RPMI8226 (cell line): ENCODE results near the gene HCFC1R1.
"Not testable (repeated sequence)": the region's sequence is repeated elsewhere in the genome, so short reads cannot be mapped to it uniquely, and the experiment has no call there.

Experiments
- DNase-seq: peaks from one replicate; pipeline ENCODE4 v3.0.0-alpha.2; 2015

HCFC1R1 gene

GRCh38 chr16:3023669-3024478, at the start of gene HCFC1R1, which contains the start of gene THOC6:
TSS of gene HCFC1R1 (minus strand) at chr16:3023942. CDS start at chr16:3023941, 1 bp downstream.
TSS of gene THOC6 (plus strand) at chr16:3024035. CDS start at chr16:3024327, 292 bp downstream.
- peak; percentile 100 for DNase-seq

- DNase-seq, result no peak
Observed at GRCh38 chr16:3073448-3073847, 49.7 kb upstream of the HCFC1R1 start.

- not testable (repeated sequence) for DNase-seq
Observed at GRCh38 chr16:3072576-3073263, 49.0 kb upstream of the HCFC1R1 start.

- not testable (repeated sequence) for DNase-seq
Observed at GRCh38 chr16:3072148-3072547, 48.4 kb upstream of the HCFC1R1 start.

GRCh38 chr16:3071655-3072054, 47.9 kb upstream of the HCFC1R1 start:
- no peak for DNase-seq

- DNase-seq, result no peak
Observed at GRCh38 chr16:3070608-3071111, 46.9 kb upstream of the HCFC1R1 start.

- not testable (repeated sequence) for DNase-seq
Observed at GRCh38 chr16:3069146-3069545, 45.4 kb upstream of the HCFC1R1 start.

DNA sequence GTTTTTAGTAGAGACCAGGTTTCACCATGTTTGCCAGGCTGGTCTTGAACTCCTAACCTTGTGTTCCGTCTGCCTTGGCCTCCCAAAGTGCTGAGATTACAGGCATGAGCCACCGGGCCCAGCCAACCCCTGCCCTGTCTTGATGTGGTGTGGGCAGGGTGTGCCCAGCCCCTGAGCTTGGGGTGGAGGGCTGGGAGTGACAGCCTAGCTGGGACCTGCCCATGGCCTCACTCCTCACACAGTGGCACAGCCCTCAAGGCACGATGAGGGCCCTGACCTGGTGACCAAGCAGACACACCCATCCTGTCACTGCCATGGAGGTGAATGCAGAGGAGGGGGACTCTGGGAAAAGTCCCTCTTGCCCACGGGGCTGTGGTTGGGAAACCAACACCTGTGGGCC, 44.7 kb upstream of the HCFC1R1 start:
- DNase-seq, result no peak

DNA sequence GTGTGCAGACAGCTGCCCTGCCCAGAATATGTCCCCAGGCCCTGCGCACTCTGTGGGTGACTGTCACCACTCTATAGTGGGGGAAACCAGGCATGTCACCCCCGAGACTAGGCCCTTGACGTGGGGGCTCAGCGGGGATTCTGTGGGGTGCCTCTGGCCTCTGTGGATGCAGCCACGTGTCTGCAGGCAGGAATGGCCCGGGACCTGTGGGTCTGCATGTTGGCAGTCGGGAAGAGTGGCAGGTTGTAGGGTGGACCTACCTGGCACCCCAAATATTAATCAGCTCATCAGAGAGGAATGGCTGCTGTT, 42.7 kb upstream of the HCFC1R1 start:
- no peak for DNase-seq

GRCh38 chr16:3065742-3066439, 42.1 kb upstream of the HCFC1R1 start:
- no peak for DNase-seq

DNA sequence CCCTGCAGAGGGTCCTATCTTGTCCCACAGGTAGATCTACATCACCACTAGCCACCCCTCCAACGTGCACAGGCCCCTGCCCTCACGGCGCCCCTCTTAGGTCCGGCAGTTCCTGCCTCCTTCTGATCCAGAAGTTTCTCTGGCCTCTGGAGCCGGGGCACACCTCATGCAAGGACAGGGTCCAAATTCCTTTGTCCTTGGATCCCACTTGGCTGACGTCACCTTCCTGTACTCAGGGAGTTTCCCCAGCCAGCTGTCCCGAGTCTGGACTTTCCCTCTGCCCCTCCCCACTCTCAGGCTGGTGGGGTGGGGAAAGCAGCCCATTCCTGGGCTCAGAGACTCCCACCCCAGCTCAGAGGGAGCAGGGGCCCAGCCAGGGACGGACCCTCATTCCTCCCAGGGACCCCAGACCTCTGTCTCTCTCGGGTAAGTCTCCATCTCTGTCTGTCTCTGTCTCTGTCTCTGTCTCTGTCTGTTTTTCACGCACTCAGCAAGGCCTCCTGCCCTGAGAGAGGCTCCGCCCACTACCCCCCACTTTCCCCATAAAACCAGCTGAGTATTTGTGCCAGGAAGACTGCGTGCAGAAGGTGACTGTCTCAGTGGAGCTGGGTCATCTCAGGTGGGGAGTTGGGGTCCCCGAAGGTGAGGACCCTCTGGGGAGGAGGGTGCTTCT, 41.5 kb upstream of the HCFC1R1 start, which contains the start of gene IL32:
IL32 (plus strand) TSS at position 572 of the 673 bp plus-strand sequence. CDS start 172 bp downstream, outside the sequence.
- DNase-seq, result peak; percentile 32

GRCh38 chr16:3063625-3064386, 40.1 kb upstream of the HCFC1R1 start:
- no peak for DNase-seq

GRCh38 chr16:3062553-3062952, 38.8 kb upstream of the HCFC1R1 start:
- DNase-seq, result no peak

- DNase-seq, result no peak
Observed at GRCh38 chr16:3060339-3061127, 36.8 kb upstream of the HCFC1R1 start.

DNA sequence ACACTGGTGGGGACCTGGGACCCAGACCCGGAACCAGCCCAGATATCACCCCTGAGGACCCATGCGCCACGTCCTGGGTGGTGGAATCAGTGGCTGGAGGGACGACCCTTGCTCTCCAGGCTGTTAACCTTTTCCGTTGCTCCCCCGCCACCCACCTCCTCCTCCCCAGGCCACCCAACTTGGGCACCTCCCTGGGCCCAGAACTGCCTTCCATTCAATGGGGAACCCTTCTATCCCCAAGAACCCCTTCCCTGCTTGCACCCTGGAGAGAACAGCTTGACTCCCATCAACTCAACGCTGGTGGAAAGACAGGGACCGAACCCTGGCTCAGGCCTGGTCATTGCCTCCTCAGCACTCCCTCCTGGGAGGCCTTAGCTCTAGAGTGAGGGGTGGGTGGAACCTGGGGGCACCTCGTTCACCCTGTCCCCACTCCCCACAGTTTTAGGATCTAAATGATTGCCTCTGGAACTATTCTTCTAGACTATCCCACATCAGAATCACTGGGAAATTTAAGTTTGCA, 36.0 kb upstream of the HCFC1R1 start:
- no peak for DNase-seq

DNA sequence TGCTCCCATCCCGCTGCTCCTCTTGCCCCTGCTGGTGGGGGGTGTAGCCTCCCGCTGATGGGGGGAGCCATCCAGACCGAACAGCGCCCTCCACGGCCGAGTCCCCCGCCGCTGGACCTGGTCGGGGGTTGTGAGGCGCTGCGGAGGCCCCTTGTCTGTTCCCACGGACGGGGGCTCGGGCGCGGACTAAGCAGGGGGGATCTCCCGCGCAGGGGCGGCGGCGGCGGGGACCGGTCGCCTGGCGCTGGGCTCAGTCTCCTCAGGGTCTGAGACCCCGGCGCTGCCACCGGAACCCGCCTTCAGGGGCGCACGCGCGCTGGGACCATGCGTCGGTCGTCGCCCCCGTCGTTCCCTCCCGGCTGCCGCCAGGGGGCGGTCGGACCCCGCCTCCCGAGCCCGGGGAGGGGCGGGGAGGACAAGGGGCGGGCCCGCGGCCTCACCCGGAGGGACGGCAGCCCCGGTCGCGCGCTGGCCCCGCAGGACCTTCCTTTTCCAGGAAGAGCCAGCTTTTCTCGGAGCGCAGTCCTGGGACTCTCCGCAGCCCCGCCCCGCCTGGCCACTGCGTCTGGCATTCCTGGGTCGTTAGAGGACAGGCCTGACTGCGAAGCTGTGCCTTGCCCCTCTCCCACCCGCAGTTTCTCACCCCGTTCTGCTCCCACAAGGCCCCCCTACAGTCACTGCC, 35.4 kb upstream of the HCFC1R1 start:
- DNase-seq, result peak; percentile 92

GRCh38 chr16:3058139-3059030, 34.6 kb upstream of the HCFC1R1 start:
- DNase-seq, result peak; percentile 66

DNA sequence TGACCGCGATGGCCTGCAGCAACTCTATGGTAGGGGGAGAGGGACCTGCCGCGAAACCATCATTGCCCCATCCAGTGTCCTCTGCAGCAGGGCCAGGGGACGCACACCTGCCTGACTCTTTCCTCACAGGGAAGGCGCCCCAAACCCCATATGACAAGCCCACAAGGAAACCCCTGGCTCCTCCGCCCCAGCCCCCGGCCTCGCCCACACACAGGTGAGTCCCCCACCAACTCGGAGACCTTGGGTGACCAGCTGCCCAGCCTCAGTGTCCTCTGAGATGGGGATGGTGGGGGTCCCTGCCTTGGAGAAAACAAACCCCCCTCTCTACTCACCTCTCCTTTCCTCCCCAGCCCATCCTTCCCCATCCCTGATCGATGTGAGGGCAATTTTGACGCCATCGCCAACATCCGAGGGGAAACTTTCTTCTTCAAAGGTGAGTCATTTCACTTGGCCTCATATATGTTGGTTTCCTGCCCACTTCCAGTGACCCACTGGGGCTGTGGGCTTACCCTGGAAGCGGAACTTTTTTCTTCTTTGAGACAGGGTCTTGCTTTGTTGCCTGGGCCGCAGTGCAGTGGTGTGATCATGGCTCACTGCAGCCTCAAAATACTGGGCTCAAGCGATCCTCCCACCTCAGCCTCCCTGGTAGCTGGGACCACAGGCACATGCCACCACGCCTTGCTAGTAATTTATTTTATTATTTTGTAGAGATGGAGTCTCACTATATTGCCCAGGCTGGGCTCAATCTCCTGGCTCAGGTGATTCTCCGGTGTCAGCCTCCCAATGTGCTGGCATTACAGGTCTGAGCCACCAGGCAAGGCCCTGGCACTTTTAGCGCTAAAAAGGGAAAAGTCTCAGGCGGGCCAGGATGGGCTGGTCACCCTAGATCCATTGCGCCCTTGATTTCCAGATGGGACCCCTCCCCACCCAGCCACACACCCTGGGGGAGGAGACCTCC, 33.7 kb upstream of the HCFC1R1 start:
- no peak for DNase-seq
